CD4-positive, alpha-beta T cell treated with Interleukin-6 for 4 hours (primary cell): Measurements from ENCODE around the gene MS4A13.
"Not testable (repeated sequence)": the region's sequence is repeated elsewhere in the genome, so short reads cannot be mapped to it uniquely, and the experiment has no call there.

Source experiments
- DNase-seq: peaks from one replicate; pipeline ENCODE4 v3.0.0-alpha.2; 2020; ENCODE audit warnings: mixed read lengths

The MS4A13 gene

GRCh38 chr11:60515144-60515855 lies at the start of gene MS4A13:
TSS of gene MS4A13 (plus strand) at chr11:60515392. CDS start at chr11:60518084, 2,692 bp downstream.
- no peak for DNase-seq

GRCh38 chr11:60468829-60469228 lies 46.4 kb upstream of the MS4A13 start:
- DNase-seq = no peak

GRCh38 chr11:60469723-60470122 lies 45.5 kb upstream of the MS4A13 start:
- no peak for DNase-seq

GRCh38 chr11:60477035-60477445 lies 38.2 kb upstream of the MS4A13 start:
- DNase-seq = no peak

GRCh38 chr11:60482361-60482760 lies 32.8 kb upstream of the MS4A13 start:
- no peak for DNase-seq

GRCh38 chr11:60485987-60486386 lies 29.2 kb upstream of the MS4A13 start:
- no peak for DNase-seq

- DNase-seq = no peak
Measured at GRCh38 chr11:60492488-60493009, 22.6 kb upstream of the MS4A13 start, which contains the start of gene MS4A12. TSS of gene MS4A12 (plus strand) at chr11:60492778. CDS start at chr11:60497319, 4,541 bp downstream.

- DNase-seq = no peak
Measured at GRCh38 chr11:60493454-60493853, 21.7 kb upstream of the MS4A13 start.

GRCh38 chr11:60498399-60498798 lies 16.8 kb upstream of the MS4A13 start:
- DNase-seq = no peak

GRCh38 chr11:60498853-60499252 lies 16.3 kb upstream of the MS4A13 start:
- no peak for DNase-seq

GRCh38 chr11:60500276-60500910 lies 14.8 kb upstream of the MS4A13 start:
- DNase-seq = no peak

- DNase-seq = no peak
Measured at GRCh38 chr11:60502221-60502775, 12.9 kb upstream of the MS4A13 start.

GRCh38 chr11:60504219-60504905 lies 10.8 kb upstream of the MS4A13 start:
- DNase-seq = no peak

- DNase-seq = not testable (repeated sequence)
Measured at GRCh38 chr11:60509609-60510008, 5.6 kb upstream of the MS4A13 start.

- not testable (repeated sequence) for DNase-seq
Measured at GRCh38 chr11:60510209-60510608, 5.0 kb upstream of the MS4A13 start.

GRCh38 chr11:60511393-60511792 lies 3.8 kb upstream of the MS4A13 start:
- no peak for DNase-seq

- DNase-seq = no peak
Measured at GRCh38 chr11:60512651-60513225, 2.5 kb upstream of the MS4A13 start.

GRCh38 chr11:60513496-60514460 lies 1.4 kb upstream of the MS4A13 start:
- DNase-seq = no peak

GRCh38 chr11:60528465-60528864 lies 13.3 kb downstream of the MS4A13 start:
- no peak for DNase-seq

GRCh38 chr11:60528934-60529333 lies 13.7 kb downstream of the MS4A13 start:
- DNase-seq = no peak

GRCh38 chr11:60530454-60531100 lies 15.4 kb downstream of the MS4A13 start:
- DNase-seq = no peak
